IMR-90 (cell line): ENCODE measurements around the gene ST8SIA2. TPM values are rescaled to one million over a fixed set of nuclear protein-coding genes. Genes with fewer than 3 reads are reported as not detected.

ENCODE experiments used
- ATAC-seq: fragments of 200-7000 bp; cut with Tn5 transposase; 2 replicates; pipeline ENCODE4 v1.9.1; 2020; ENCODE audit warnings: low read depth, mild to moderate bottlenecking, moderate library complexity
- BruUV-seq: library from RNA; stranded (reverse); fragments of 400-500 nt; replicated peaks from 2 replicates; lab custom pipeline; 2021; lab: Mats Ljungman, UMichigan
- CTCF ChIA-PET: fragments of 300-600 bp; formaldehyde crosslinking; extraction: SDS; loops from one replicate; lab custom pipeline; 2021; ENCODE audit warnings: antibody characterized with exemption; lab: Yijun Ruan, JAX
- POLR2A ChIA-PET: fragments of 300-600 bp; sonication (Branson Sonifier 250); formaldehyde crosslinking; loops from one replicate; lab custom pipeline; 2022; ENCODE audit warnings: antibody characterized with exemption; ENCODE audit not compliant: unreplicated experiment; lab: Charles Lee
- DNase-seq: peaks from one replicate; pipeline ENCODE4 v3.0.0; 2013
- H2AFZ ChIP-seq: replicated peaks from 2 replicates; pipeline ENCODE3; 2013; ENCODE audit warnings: low read length, mild to moderate bottlenecking; ENCODE audit not compliant: poor library complexity
- H2AK5ac ChIP-seq: 2 replicates; pipeline ENCODE4 v1.6.1; 2013; ENCODE audit warnings: low read depth, low read length, inconsistent platforms
- H2AK9ac ChIP-seq: replicated peaks from 2 replicates; pipeline ENCODE3; 2013; ENCODE audit warnings: mild to moderate bottlenecking, low read depth, low read length, moderate library complexity; ENCODE audit not compliant: poor library complexity
- H2BK120ac ChIP-seq: 2 replicates; pipeline ENCODE4 v1.6.1; 2013; ENCODE audit warnings: low read depth, low read length, inconsistent platforms
- H2BK15ac ChIP-seq: 3 replicates; pipeline ENCODE4 v1.6.1; 2013; ENCODE audit warnings: low read depth, low read length, inconsistent platforms
- H2BK20ac ChIP-seq: 2 replicates; pipeline ENCODE4 v1.6.1; 2013; ENCODE audit warnings: low read depth, mild to moderate bottlenecking, inconsistent platforms, low read length, moderate library complexity
- H2BK5ac ChIP-seq: 2 replicates; pipeline ENCODE4 v1.6.1; 2013; ENCODE audit warnings: mild to moderate bottlenecking, low read depth, low read length, inconsistent platforms; ENCODE audit not compliant: poor library complexity, severe bottlenecking
- H3K14ac ChIP-seq: replicated peaks from 2 replicates; pipeline ENCODE4 v1.6.1; 2013; ENCODE audit warnings: low read depth, low read length, inconsistent platforms
- H3K18ac ChIP-seq: 2 replicates; pipeline ENCODE4 v1.6.1; 2013; ENCODE audit warnings: low read depth, low read length, control low read depth
- H3K23ac ChIP-seq: 2 replicates; pipeline ENCODE4 v1.6.1; 2013; ENCODE audit warnings: low read depth, low read length, inconsistent platforms
- H3K27ac ChIP-seq: 2 replicates; pipeline ENCODE4 v1.5.1; 2013; ENCODE audit warnings: mild to moderate bottlenecking, control low read depth, low read length; ENCODE audit not compliant: insufficient read depth
- H3K27me3 ChIP-seq: 2 replicates; pipeline ENCODE4 v1.6.1; 2013; ENCODE audit warnings: low read length; ENCODE audit not compliant: control insufficient read depth, insufficient read depth
- H3K36me3 ChIP-seq: 2 replicates; pipeline ENCODE4 v1.6.1; 2013; ENCODE audit warnings: low read length, mixed read lengths; ENCODE audit not compliant: control insufficient read depth, insufficient read depth
- H3K4ac ChIP-seq: 2 replicates; pipeline ENCODE4 v1.6.1; 2013; ENCODE audit warnings: low read depth, low read length, inconsistent platforms
- H3K4me1 ChIP-seq: 2 replicates; pipeline ENCODE4 v1.6.1; 2013; ENCODE audit warnings: low read length, mixed read lengths; ENCODE audit not compliant: control insufficient read depth, insufficient read depth
- H3K4me2 ChIP-seq: 2 replicates; pipeline ENCODE4 v1.6.1; 2013; ENCODE audit warnings: low read depth, mild to moderate bottlenecking, control low read depth, low read length, moderate library complexity
- H3K4me3 ChIP-seq: 2 replicates; pipeline ENCODE4 v1.5.1; 2013; ENCODE audit warnings: low read depth, mild to moderate bottlenecking, control low read depth, low read length, moderate library complexity; ENCODE audit not compliant: insufficient read depth
- H3K56ac ChIP-seq: 2 replicates; pipeline ENCODE4 v1.6.1; 2013; ENCODE audit warnings: low read length, inconsistent platforms; ENCODE audit not compliant: insufficient read depth; ENCODE audit errors: extremely low read depth
- H3K79me1 ChIP-seq, 2 experiments: 2 replicates each; pipeline ENCODE4 v1.6.1; 2013; ENCODE audit warnings: low read length in 2 of 2, inconsistent platforms in 1 of 2, low read depth in 1 of 2
- H3K9ac ChIP-seq: 2 replicates; pipeline ENCODE4 v1.6.1; 2013; ENCODE audit warnings: low read depth, low read length, control low read depth
- H3K9me1 ChIP-seq: 2 replicates; pipeline ENCODE4 v1.6.1; 2013; ENCODE audit warnings: low read length, inconsistent platforms; ENCODE audit not compliant: insufficient read depth
- H3K9me3 ChIP-seq: 2 replicates; pipeline ENCODE4 v1.6.1; 2013; ENCODE audit warnings: low read length; ENCODE audit not compliant: control insufficient read depth, insufficient read depth
- H4K20me1 ChIP-seq: 2 replicates; pipeline ENCODE4 v1.6.1; 2013; ENCODE audit warnings: low read length, inconsistent platforms; ENCODE audit not compliant: insufficient read depth
- H4K5ac ChIP-seq: 2 replicates; pipeline ENCODE4 v1.6.1; 2013; ENCODE audit warnings: mild to moderate bottlenecking, low read depth, low read length, control low read depth
- H4K8ac ChIP-seq, 2 experiments: 2 replicates each; pipeline ENCODE4 v1.6.1; 2013; ENCODE audit warnings: low read depth in 2 of 2, low read length in 2 of 2, control low read depth in 1 of 2, inconsistent platforms in 1 of 2
- H4K91ac ChIP-seq: 2 replicates; pipeline ENCODE4 v1.6.1; 2013; ENCODE audit warnings: low read depth, low read length, inconsistent platforms; ENCODE audit not compliant: insufficient read depth
- RCOR1 ChIP-seq: IDR thresholded peaks from 2 replicates; pipeline ENCODE4 v1.6.1; 2012; ENCODE audit warnings: mild to moderate bottlenecking, low read length, improper control_type of control experiment; ENCODE audit not compliant: insufficient replicate concordance
- SMC3 ChIP-seq: fragments of 150-350 bp; IDR thresholded peaks from 2 replicates; pipeline ENCODE4 v1.6.1; 2016; ENCODE audit warnings: low read depth, mild to moderate bottlenecking, antibody characterized with exemption, low read length, moderate library complexity
- WGBS, 2 experiments: methylation state at CpG; one replicate each; pipeline versions ENCODE4 v1.1.5 to v1.1.7; 2013; ENCODE audit warnings: missing lambda C conversion rate in 2 of 2; ENCODE audit not compliant: insufficient read length in 1 of 2; ENCODE audit errors: extremely low coverage in 2 of 2; 5-methylcytosine and 5-hydroxymethylcytosine counted together
- dilution Hi-C: fragments of 300-500 bp; cut with HindIII; formaldehyde crosslinking; loops from one replicate; pipeline ENCODE4 v1.14.3; 2018; ENCODE audit warnings: low sequenced_read_pairs; ENCODE audit not compliant: unreplicated experiment
- in situ Hi-C: fragments of 300-500 bp; cut with MboI; formaldehyde crosslinking; loops from 3 replicates; pipeline ENCODE4 v1.14.3; 2019; ENCODE audit warnings: low sequenced_read_pairs, inconsistent platforms, mixed read lengths
- intact Hi-C: fragments of 100-400 bp; cut with micrococcal nuclease; formaldehyde crosslinking; loops from 2 replicates; pipeline ENCODE4 v1.10.0; 2022
- polyA plus RNA-seq, 3 experiments: library from polyadenylated mRNA; depleted of rRNA; stranded (reverse); fragments of >200 nt; gene quantifications; 2 replicates each; pipeline ENCODE4 v1.2.3, GENCODE V29; 2012; ENCODE audit warnings: low replicate concordance in 1 of 3
- total RNA-seq: library from RNA; depleted of rRNA; stranded (reverse); fragments of >200 nt; gene quantifications from 2 replicates; pipeline ENCODE4 v1.2.3, GENCODE V29; 2012
- TF ChIP-seq, protein P1 (sequence below): fragments of 150-350 bp; IDR thresholded peaks from 2 replicates; pipeline ENCODE4 v1.6.1; 2017; ENCODE audit warnings: mild to moderate bottlenecking, antibody characterized with exemption, low read length, low read depth

ST8SIA2 gene
- total and polyA plus RNA-seq, 2 of the 4 experiments (the other 2 are of a cell fraction) = not detected

DNA sequence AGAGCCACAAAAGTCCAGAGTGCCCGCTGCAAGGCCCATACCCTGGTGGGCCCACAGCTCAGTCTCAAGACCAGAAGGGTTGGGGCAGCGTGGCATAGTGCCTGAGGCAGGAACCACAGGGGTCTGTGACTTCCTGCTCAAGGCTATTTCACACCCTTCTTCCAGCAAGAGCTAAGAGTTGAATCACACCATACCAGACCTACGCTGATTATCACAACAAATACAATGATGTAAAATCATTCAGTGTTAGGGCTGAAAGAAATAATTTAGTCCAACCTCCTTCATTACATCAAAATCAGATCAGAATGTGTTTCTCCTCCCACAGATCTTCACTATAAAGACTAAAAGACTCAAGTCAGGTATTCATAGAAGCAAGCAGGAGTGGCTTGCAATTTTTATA, 27.8 kb upstream of the ST8SIA2 start:
- H3K27ac ChIP-seq = no peak overlapping the region
- no TSS peak for BruUV-seq
- ATAC-seq = no peak
- H3K14ac ChIP-seq = no peak overlapping the region
- H3K4me1 ChIP-seq = no peaks in the 10 kb centered on the region
- no peak overlapping the region for H3K4ac ChIP-seq
- DNase-seq = no peak
- no peaks in the 10 kb centered on the region for H3K36me3 ChIP-seq
- no peaks in the 10 kb centered on the region for H3K9me3 ChIP-seq
- H3K23ac ChIP-seq = no peak overlapping the region
- no peak overlapping the region for H2BK20ac ChIP-seq
- H3K79me1 ChIP-seq = no peaks in the 10 kb centered on the region
- H2BK15ac ChIP-seq = no peak overlapping the region
- no peak overlapping the region for H2AFZ ChIP-seq
- TF ChIP-seq, protein P1, sequence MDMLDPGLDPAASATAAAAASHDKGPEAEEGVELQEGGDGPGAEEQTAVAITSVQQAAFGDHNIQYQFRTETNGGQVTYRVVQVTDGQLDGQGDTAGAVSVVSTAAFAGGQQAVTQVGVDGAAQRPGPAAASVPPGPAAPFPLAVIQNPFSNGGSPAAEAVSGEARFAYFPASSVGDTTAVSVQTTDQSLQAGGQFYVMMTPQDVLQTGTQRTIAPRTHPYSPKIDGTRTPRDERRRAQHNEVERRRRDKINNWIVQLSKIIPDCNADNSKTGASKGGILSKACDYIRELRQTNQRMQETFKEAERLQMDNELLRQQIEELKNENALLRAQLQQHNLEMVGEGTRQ = no peak
- TF ChIP-seq SMC3 = no peak
- no peak for TF ChIP-seq RCOR1
- H2AK5ac ChIP-seq = no peak overlapping the region
- intact Hi-C loops = no loop called here
- dilution Hi-C loops = no loop called here
- H2BK5ac ChIP-seq = no peak overlapping the region
- no CpG with 5 or more reads among the region's 3 CpGs for WGBS, 2 experiments
- H3K4me2 ChIP-seq = no peak overlapping the region
- H3K56ac ChIP-seq = no peak overlapping the region
- H2BK120ac ChIP-seq = no peak overlapping the region
- ChIA-PET POLR2A (no interaction called here), CTCF (no interaction called here)
- no peak overlapping the region for H3K18ac ChIP-seq
- H3K9ac ChIP-seq = no peak overlapping the region
- no peaks in the 10 kb centered on the region for H3K27me3 ChIP-seq
- no peaks in the 10 kb centered on the region for H3K9me1 ChIP-seq
- no peak overlapping the region for H4K91ac ChIP-seq
- no peaks in the 10 kb centered on the region for H4K20me1 ChIP-seq
- no peak overlapping the region for H4K5ac ChIP-seq
- no peak overlapping the region for H3K4me3 ChIP-seq
- no peak overlapping the region for H4K8ac ChIP-seq
- no peak overlapping the region for H2AK9ac ChIP-seq
- in situ Hi-C loops = no loop called here
